K562 (cell line): Measurements from ENCODE around the gene YBEY. TPM values are rescaled to one million over a fixed set of nuclear protein-coding genes. Genes with fewer than 3 reads are reported as not detected.
A peak's percentile ranks its signal among the peaks of the same experiment; 100 is the strongest.

Experiments
- CTBP1 ChIP-seq: fragments of 450-650 bp; IDR thresholded peaks from 2 replicates; pipeline ENCODE4 v1.6.1; 2016; ENCODE audit warnings: borderline replicate concordance
- HNRNPL ChIP-seq: fragments of 200-400 bp; formaldehyde crosslinking; IDR thresholded peaks from 2 replicates; pipeline ENCODE4 v1.6.1; 2017; ENCODE audit warnings: low read depth, mild to moderate bottlenecking, low read length
- IRF2 ChIP-seq: sonication (generic); formaldehyde crosslinking; IDR thresholded peaks from 2 replicates; pipeline ENCODE4 v1.8.1; 2022; ENCODE audit warnings: mild to moderate bottlenecking, missing genetic modification reagents
- JUN ChIP-seq, 2 experiments: sonication (generic) in 1 of 2; formaldehyde crosslinking in 1 of 2; IDR thresholded peaks; 2 replicates each; pipeline versions ENCODE4 v1.6.1 to v1.8.0; 2012 to 2022; ENCODE audit warnings: borderline replicate concordance in 2 of 2, mild to moderate bottlenecking in 2 of 2, improper control_type of control experiment in 1 of 2, low read depth in 1 of 2, low read length in 1 of 2, missing genetic modification reagents in 1 of 2
- L3MBTL2 ChIP-seq: fragments of 450-650 bp; IDR thresholded peaks from 2 replicates; pipeline ENCODE4 v1.6.1; 2016; ENCODE audit warnings: mild to moderate bottlenecking, moderate library complexity
- NBN ChIP-seq: fragments of 450-650 bp; IDR thresholded peaks from 2 replicates; pipeline ENCODE4 v1.6.1; 2016; ENCODE audit warnings: low read depth, mild to moderate bottlenecking
- POLR2AphosphoS2 ChIP-seq: IDR thresholded peaks from 2 replicates; pipeline ENCODE4 v1.6.1; 2012; ENCODE audit warnings: low read length, improper control_type of control experiment
- POLR2H ChIP-seq: IDR thresholded peaks from 2 replicates; pipeline ENCODE4 v1.6.1; 2016; ENCODE audit warnings: missing genetic modification characterization, low read depth, mild to moderate bottlenecking, control low read depth, missing compliant biosample characterization, moderate library complexity
- PPARD ChIP-seq: fragments of 250-450 bp; sonication (Bioruptor Pico); IDR thresholded peaks from 2 replicates; pipeline ENCODE4 v1.8.0; 2022; ENCODE audit warnings: inconsistent platforms, mild to moderate bottlenecking, moderate library complexity
- SAFB2 ChIP-seq: fragments of 200-400 bp; formaldehyde crosslinking; IDR thresholded peaks from 2 replicates; pipeline ENCODE4 v1.6.1; 2018; ENCODE audit warnings: borderline replicate concordance, low read length, low read depth, moderate library complexity; ENCODE audit not compliant: severe bottlenecking
- ZNF347 ChIP-seq: fragments of 450-650 bp; formaldehyde crosslinking; IDR thresholded peaks from 2 replicates; pipeline ENCODE4 v1.4.0; 2020; ENCODE audit warnings: low read depth, mild to moderate bottlenecking, moderate library complexity
- ZNF444 ChIP-seq: fragments of 250-450 bp; sonication (Bioruptor Pico); IDR thresholded peaks from 2 replicates; pipeline ENCODE4 v1.4.0; 2020; ENCODE audit warnings: mild to moderate bottlenecking, moderate library complexity
- ZZZ3 ChIP-seq: fragments of 450-650 bp; IDR thresholded peaks from 2 replicates; pipeline ENCODE4 v1.6.1; 2016; ENCODE audit warnings: antibody characterized with exemption, mild to moderate bottlenecking, moderate library complexity
- polyA plus RNA-seq, 8 experiments: library from polyadenylated mRNA; depleted of rRNA in 4 of 8; stranded (reverse) in 5 of 8; unstranded in 3 of 8; fragments of >200 nt; fragmentation: Nextera tagmentation in 2 of 8; fragmentation: Illumina TruSeq in 1 of 8; extraction: Ambion mirVana in 2 of 8; extraction: Trizol in 1 of 8; gene quantifications; 2 replicates each; pipeline versions ENCODE4 v1.2.1 to v1.2.3, GENCODE V29; 2011 to 2014; ENCODE audit warnings: inconsistent platforms in 1 of 8, missing spikeins in 1 of 8
- total RNA-seq, 7 experiments: library from RNA; depleted of rRNA in 6 of 7; stranded (reverse); fragments of >200 nt in 6 of 7; fragmentation: Illumina TruSeq in 2 of 7; extraction: Trizol in 2 of 7; gene quantifications; 2 replicates each; pipeline versions ENCODE4 v1.2.1 to v1.2.3, GENCODE V29; 2011 to 2021; ENCODE audit warnings: low replicate concordance in 1 of 7
- TF ChIP-seq, protein P1 (sequence below): sonication (generic); formaldehyde crosslinking; IDR thresholded peaks from 2 replicates; pipeline ENCODE4 v1.8.0; 2023; ENCODE audit warnings: missing genetic modification reagents, mild to moderate bottlenecking, borderline replicate concordance
- TF ChIP-seq, protein P2 (sequence below): fragments of 250-450 bp; sonication (Bioruptor Pico); IDR thresholded peaks from 2 replicates; pipeline ENCODE4 v1.8.0; 2022; ENCODE audit warnings: moderate library complexity, mild to moderate bottlenecking, inconsistent platforms
- TF ChIP-seq, protein P3 (sequence below): fragments of 250-450 bp; sonication (Bioruptor Pico); IDR thresholded peaks from 2 replicates; pipeline ENCODE4 v1.5.0; 2021
- TF ChIP-seq, protein P4 (sequence below): fragments of 150-350 bp; IDR thresholded peaks from 2 replicates; pipeline ENCODE4 v1.6.1; 2014; ENCODE audit warnings: low read depth, mild to moderate bottlenecking, low read length, borderline replicate concordance

The YBEY gene
- total and polyA plus RNA-seq, 9 of the 15 experiments (the other 6 are each of a cell fraction or from before 2014, with no cell fraction given), result 6.4 to 28.0 (median 12.4) TPM

DNA sequence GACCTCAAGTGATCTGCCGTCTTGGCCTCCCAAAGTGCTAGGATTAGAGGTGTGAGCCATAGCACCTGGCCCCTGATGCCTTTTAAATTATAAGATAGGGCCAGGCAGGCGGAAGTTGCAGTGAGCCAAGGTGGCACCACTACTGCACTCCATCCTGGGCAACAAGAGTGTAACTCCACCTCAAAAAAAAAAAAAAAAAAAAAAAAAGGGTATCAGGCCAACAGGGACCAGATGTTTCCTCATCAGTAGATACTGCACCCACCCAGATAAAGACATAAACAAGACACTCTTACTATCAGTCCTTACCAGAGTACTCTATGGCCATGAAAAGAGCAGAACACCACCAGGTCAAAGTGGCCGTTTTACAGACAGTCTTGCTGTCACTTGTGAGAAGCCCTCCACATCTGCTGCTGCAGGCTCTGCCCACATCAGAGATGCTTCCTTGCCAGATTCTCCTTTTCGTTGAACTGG, 34.2 kb downstream of the YBEY start (continued):
- TF ChIP-seq, protein P1, sequence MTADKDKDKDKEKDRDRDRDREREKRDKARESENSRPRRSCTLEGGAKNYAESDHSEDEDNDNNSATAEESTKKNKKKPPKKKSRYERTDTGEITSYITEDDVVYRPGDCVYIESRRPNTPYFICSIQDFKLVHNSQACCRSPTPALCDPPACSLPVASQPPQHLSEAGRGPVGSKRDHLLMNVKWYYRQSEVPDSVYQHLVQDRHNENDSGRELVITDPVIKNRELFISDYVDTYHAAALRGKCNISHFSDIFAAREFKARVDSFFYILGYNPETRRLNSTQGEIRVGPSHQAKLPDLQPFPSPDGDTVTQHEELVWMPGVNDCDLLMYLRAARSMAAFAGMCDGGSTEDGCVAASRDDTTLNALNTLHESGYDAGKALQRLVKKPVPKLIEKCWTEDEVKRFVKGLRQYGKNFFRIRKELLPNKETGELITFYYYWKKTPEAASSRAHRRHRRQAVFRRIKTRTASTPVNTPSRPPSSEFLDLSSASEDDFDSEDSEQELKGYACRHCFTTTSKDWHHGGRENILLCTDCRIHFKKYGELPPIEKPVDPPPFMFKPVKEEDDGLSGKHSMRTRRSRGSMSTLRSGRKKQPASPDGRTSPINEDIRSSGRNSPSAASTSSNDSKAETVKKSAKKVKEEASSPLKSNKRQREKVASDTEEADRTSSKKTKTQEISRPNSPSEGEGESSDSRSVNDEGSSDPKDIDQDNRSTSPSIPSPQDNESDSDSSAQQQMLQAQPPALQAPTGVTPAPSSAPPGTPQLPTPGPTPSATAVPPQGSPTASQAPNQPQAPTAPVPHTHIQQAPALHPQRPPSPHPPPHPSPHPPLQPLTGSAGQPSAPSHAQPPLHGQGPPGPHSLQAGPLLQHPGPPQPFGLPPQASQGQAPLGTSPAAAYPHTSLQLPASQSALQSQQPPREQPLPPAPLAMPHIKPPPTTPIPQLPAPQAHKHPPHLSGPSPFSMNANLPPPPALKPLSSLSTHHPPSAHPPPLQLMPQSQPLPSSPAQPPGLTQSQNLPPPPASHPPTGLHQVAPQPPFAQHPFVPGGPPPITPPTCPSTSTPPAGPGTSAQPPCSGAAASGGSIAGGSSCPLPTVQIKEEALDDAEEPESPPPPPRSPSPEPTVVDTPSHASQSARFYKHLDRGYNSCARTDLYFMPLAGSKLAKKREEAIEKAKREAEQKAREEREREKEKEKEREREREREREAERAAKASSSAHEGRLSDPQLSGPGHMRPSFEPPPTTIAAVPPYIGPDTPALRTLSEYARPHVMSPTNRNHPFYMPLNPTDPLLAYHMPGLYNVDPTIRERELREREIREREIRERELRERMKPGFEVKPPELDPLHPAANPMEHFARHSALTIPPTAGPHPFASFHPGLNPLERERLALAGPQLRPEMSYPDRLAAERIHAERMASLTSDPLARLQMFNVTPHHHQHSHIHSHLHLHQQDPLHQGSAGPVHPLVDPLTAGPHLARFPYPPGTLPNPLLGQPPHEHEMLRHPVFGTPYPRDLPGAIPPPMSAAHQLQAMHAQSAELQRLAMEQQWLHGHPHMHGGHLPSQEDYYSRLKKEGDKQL (CRISPR knock-in tag), result no peak
- no peak for TF ChIP-seq ZNF347 (CRISPR knock-in tag)
- peak; percentile 53; the same call in 1 of the 2 replicates for TF ChIP-seq HNRNPL
- TF ChIP-seq ZZZ3, result no peak
- TF ChIP-seq POLR2AphosphoS2, result no peak
- TF ChIP-seq, protein P2, sequence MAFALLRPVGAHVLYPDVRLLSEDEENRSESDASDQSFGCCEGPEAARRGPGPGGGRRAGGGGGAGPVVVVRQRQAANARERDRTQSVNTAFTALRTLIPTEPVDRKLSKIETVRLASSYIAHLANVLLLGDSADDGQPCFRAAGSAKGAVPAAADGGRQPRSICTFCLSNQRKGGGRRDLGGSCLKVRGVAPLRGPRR (CRISPR knock-in tag), result peak; percentile 70; the same call in 1 of the 2 replicates
- 0 out of 2 replicates have a peak, but pooled peaks have one; percentile 21 for TF ChIP-seq JUN (IDR thresholded peaks at IDR 0.05; ENCODE audit: borderline replicate concordance, low read depth, low read length)
- no peak for TF ChIP-seq JUN (CRISPR knock-in tag; IDR thresholded peaks at IDR 0.05; ENCODE audit: borderline replicate concordance)
- 0 out of 2 replicates have a peak, but pooled peaks have one; percentile 45 for TF ChIP-seq POLR2H (tag)
- TF ChIP-seq SAFB2, result no peak
- TF ChIP-seq CTBP1, result peak; percentile 76; the same call in 1 of the 2 replicates
- peak; percentile 29; the same call in 1 of the 2 replicates for TF ChIP-seq IRF2 (CRISPR knock-in tag)
- TF ChIP-seq, protein P3, sequence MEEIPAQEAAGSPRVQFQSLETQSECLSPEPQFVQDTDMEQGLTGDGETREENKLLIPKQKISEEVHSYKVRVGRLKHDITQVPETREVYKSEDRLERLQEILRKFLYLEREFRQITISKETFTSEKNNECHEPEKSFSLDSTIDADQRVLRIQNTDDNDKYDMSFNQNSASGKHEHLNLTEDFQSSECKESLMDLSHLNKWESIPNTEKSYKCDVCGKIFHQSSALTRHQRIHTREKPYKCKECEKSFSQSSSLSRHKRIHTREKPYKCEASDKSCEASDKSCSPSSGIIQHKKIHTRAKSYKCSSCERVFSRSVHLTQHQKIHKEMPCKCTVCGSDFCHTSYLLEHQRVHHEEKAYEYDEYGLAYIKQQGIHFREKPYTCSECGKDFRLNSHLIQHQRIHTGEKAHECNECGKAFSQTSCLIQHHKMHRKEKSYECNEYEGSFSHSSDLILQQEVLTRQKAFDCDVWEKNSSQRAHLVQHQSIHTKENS (CRISPR knock-in tag), result no peak
- TF ChIP-seq NBN, result peak; percentile 95; the same call in 1 of the 2 replicates
- TF ChIP-seq, protein P4, sequence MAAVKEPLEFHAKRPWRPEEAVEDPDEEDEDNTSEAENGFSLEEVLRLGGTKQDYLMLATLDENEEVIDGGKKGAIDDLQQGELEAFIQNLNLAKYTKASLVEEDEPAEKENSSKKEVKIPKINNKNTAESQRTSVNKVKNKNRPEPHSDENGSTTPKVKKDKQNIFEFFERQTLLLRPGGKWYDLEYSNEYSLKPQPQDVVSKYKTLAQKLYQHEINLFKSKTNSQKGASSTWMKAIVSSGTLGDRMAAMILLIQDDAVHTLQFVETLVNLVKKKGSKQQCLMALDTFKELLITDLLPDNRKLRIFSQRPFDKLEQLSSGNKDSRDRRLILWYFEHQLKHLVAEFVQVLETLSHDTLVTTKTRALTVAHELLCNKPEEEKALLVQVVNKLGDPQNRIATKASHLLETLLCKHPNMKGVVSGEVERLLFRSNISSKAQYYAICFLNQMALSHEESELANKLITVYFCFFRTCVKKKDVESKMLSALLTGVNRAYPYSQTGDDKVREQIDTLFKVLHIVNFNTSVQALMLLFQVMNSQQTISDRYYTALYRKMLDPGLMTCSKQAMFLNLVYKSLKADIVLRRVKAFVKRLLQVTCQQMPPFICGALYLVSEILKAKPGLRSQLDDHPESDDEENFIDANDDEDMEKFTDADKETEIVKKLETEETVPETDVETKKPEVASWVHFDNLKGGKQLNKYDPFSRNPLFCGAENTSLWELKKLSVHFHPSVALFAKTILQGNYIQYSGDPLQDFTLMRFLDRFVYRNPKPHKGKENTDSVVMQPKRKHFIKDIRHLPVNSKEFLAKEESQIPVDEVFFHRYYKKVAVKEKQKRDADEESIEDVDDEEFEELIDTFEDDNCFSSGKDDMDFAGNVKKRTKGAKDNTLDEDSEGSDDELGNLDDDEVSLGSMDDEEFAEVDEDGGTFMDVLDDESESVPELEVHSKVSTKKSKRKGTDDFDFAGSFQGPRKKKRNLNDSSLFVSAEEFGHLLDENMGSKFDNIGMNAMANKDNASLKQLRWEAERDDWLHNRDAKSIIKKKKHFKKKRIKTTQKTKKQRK, result no peak
- TF ChIP-seq ZNF444 (CRISPR knock-in tag), result no peak
- TF ChIP-seq PPARD (CRISPR knock-in tag), result no peak
- TF ChIP-seq L3MBTL2, result no peak
